Activated naive CD4-positive, alpha-beta T cell treated with anti-CD3 and anti-CD28 coated beads for 36 hours (primary cell): ENCODE results near the gene STEAP3. TPM values are rescaled to one million over a fixed set of nuclear protein-coding genes. Genes with fewer than 3 reads are reported as not detected.

Experiments used
- CTCF ChIA-PET: fragments of 350-600 bp; sonication (Branson Sonifier 250); formaldehyde crosslinking; loops from one replicate; lab custom pipeline; 2021; ENCODE audit warnings: antibody characterized with exemption; lab: Charles Lee
- DNase-seq: peaks from one replicate; pipeline ENCODE4 v3.0.0-alpha.2; 2020
- H3K27ac Mint-ChIP-seq: one replicate; pipeline ENCODE4 v1.8.0; 2021; ENCODE audit warnings: mild to moderate bottlenecking, mixed read lengths
- H3K27me3 Mint-ChIP-seq: one replicate; pipeline ENCODE4 v1.8.0; 2021; ENCODE audit warnings: low read depth, mixed read lengths
- H3K36me3 Mint-ChIP-seq: one replicate; pipeline ENCODE4 v1.8.0; 2021; ENCODE audit warnings: low read depth, mixed read lengths
- H3K4me1 Mint-ChIP-seq: one replicate; pipeline ENCODE4 v1.8.0; 2021; ENCODE audit warnings: low read depth, mixed read lengths
- H3K4me3 Mint-ChIP-seq: one replicate; pipeline ENCODE4 v1.8.0; 2021; ENCODE audit warnings: mild to moderate bottlenecking, moderate library complexity, mixed read lengths
- H3K9me3 Mint-ChIP-seq: one replicate; pipeline ENCODE4 v1.8.0; 2021; ENCODE audit warnings: mixed read lengths
- intact Hi-C: fragments of 100-400 bp; cut with micrococcal nuclease; formaldehyde crosslinking; loops from one replicate; pipeline ENCODE4 v1.15.1; 2023
- total RNA-seq, 2 experiments: library from RNA; stranded (reverse); gene quantifications; one replicate each; pipeline ENCODE4 v1.2.3, GENCODE V29; 2021

The STEAP3 gene
- total RNA-seq, 2 experiments from 2014 or later: 0.07 TPM

- Mint-ChIP-seq H3K4me3 (no peak overlapping the region), H3K9me3 (no peaks in the 10 kb centered on the region), H3K4me1 (no peaks in the 10 kb centered on the region), H3K27me3 (no peaks in the 10 kb centered on the region), H3K36me3 (no peaks in the 10 kb centered on the region), H3K27ac (no peak overlapping the region)
- intact Hi-C loops: no loop called here
- CTCF ChIA-PET: interaction anchor here (1.0 to 1.1 kb wide), 2 partner anchors 10 to 12 kb away, joined by 3 read pairs; no protein-coding TSS in a partner anchor
- DNase-seq: no peak
Observed at GRCh38 chr2:119253760-119254600, 30.3 kb downstream of the STEAP3 start.

GRCh38 chr2:119254601-119255080 lies 31.0 kb downstream of the STEAP3 start:
- no peaks in the 10 kb centered on the region for H3K9me3 Mint-ChIP-seq
- intact Hi-C loops: no loop called here
- H3K27me3 Mint-ChIP-seq: no peaks in the 10 kb centered on the region
- H3K27ac Mint-ChIP-seq: no peak overlapping the region
- no peaks in the 10 kb centered on the region for H3K4me1 Mint-ChIP-seq
- no peaks in the 10 kb centered on the region for H3K36me3 Mint-ChIP-seq
- no peak overlapping the region for H3K4me3 Mint-ChIP-seq
- CTCF ChIA-PET: interaction anchor here (1.0 to 1.1 kb wide), 2 partner anchors 10 to 11 kb away, joined by 3 read pairs; no protein-coding TSS in a partner anchor
- no peak for DNase-seq

DNA sequence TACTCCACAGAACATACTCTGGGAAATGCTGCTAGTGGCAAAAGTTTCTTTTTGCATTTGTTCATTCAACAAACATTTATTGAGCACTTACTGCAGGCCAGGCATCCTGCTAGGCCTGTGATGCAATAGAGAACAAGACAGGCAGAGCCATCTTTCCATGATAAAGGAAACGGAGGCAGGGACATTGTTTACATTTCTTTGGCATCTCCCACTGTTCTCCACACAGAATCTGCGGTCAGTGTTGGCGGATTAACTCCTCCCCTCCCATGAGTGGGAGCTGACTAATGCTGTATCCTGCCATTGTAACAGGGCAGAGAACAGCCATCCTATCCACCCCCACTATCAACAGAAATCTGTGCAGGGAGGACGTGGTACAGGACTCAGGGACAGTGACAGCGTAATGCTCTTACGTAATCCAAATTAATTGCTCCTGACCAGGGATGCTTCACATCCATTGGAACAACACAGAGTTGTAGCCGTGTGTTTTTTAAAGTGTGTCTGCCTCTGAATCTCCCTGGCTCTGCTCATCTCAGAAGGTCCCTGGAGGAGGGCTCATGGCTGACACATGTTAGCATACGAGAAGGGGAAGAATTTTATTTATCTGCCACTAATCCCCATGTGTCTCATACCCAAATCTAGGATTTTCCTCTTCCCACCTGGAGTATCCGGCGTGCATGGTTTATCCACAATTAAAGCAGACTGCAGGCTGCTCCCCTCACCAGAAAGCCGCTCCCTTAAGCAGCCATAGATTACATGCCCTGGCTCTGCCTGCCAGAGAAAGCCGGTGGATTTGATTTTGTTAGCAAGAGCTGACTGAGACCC lies 32.3 kb downstream of the STEAP3 start:
- CTCF ChIA-PET: interaction anchor here (0.6 kb wide), 1 partner anchor 30 kb away, joined by 4 read pairs; no protein-coding TSS in a partner anchor
- intact Hi-C loops: no loop called here

DNA sequence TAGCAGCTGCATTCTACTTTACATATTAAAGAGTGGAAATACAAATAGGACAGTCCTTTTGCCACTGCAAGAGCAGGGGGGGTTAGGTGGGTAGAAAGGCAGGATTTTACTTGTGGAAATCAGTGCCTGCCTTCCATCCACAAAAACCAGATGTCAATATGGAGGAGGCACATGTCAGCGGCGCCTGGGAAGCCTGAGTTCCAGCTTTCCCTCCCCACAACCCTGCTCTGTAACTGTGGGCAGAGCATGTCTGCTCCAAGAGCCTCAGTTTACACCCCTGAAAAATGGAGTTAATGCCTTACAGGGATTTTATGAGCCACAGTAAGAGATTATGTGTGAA lies 32.9 kb downstream of the STEAP3 start:
- no peak overlapping the region for H3K27ac Mint-ChIP-seq
- CTCF ChIA-PET: interaction anchor here (0.6 kb wide), 1 partner anchor 29 kb away, joined by 4 read pairs; no protein-coding TSS in a partner anchor
- intact Hi-C loops: no loop called here
- H3K4me1 Mint-ChIP-seq: no peaks in the 10 kb centered on the region
- no peaks in the 10 kb centered on the region for H3K36me3 Mint-ChIP-seq
- no peak overlapping the region for H3K4me3 Mint-ChIP-seq
- no peak for DNase-seq
- no peaks in the 10 kb centered on the region for H3K9me3 Mint-ChIP-seq
- H3K27me3 Mint-ChIP-seq: no peaks in the 10 kb centered on the region

More for the DNA sequence above, 32.3 kb downstream of the STEAP3 start:
- no peak overlapping the region for H3K27ac Mint-ChIP-seq
- no peak overlapping the region for H3K4me3 Mint-ChIP-seq
- no peaks in the 10 kb centered on the region for H3K36me3 Mint-ChIP-seq
- no peaks in the 10 kb centered on the region for H3K27me3 Mint-ChIP-seq
- H3K4me1 Mint-ChIP-seq: no peaks in the 10 kb centered on the region
- H3K9me3 Mint-ChIP-seq: no peaks in the 10 kb centered on the region
- no peak for DNase-seq

GRCh38 chr2:119257198-119257597 lies 33.6 kb downstream of the STEAP3 start:
- intact Hi-C loops: no loop called here
- no peak for DNase-seq
- H3K9me3 Mint-ChIP-seq: no peaks in the 10 kb centered on the region
- H3K36me3 Mint-ChIP-seq: no peaks in the 10 kb centered on the region
- no peaks in the 10 kb centered on the region for H3K27me3 Mint-ChIP-seq
- H3K4me1 Mint-ChIP-seq: no peaks in the 10 kb centered on the region
- no peak overlapping the region for H3K27ac Mint-ChIP-seq
- CTCF ChIA-PET: no interaction called here
- H3K4me3 Mint-ChIP-seq: no peak overlapping the region

GRCh38 chr2:119259296-119259860 lies 35.7 kb downstream of the STEAP3 start:
- Mint-ChIP-seq H3K36me3 (no peaks in the 10 kb centered on the region), H3K4me1 (no peaks in the 10 kb centered on the region), H3K9me3 (no peaks in the 10 kb centered on the region), H3K27me3 (no peaks in the 10 kb centered on the region), H3K4me3 (no peak overlapping the region), H3K27ac (no peak overlapping the region)
- CTCF ChIA-PET: interaction anchor here (1.0 kb wide), 1 partner anchor 38 kb away, joined by 3 read pairs; no protein-coding TSS in a partner anchor
- no peak for DNase-seq
- intact Hi-C loops: no loop called here

- H3K4me3 Mint-ChIP-seq: no peak overlapping the region
- no peaks in the 10 kb centered on the region for H3K9me3 Mint-ChIP-seq
- CTCF ChIA-PET: no interaction called here
- no peaks in the 10 kb centered on the region for H3K36me3 Mint-ChIP-seq
- intact Hi-C loops: no loop called here
- H3K4me1 Mint-ChIP-seq: no peaks in the 10 kb centered on the region
- DNase-seq: no peak
- H3K27me3 Mint-ChIP-seq: peaks cover under 1% of the 10 kb centered on the region
- no peak overlapping the region for H3K27ac Mint-ChIP-seq
Observed at GRCh38 chr2:119260646-119261492, 37.2 kb downstream of the STEAP3 start.

- intact Hi-C loops: no loop called here
- CTCF ChIA-PET: no interaction called here
Observed at GRCh38 chr2:119261493-119262225, 38.0 kb downstream of the STEAP3 start.

GRCh38 chr2:119263025-119263424 lies 39.4 kb downstream of the STEAP3 start:
- CTCF ChIA-PET: no interaction called here
- H3K27ac Mint-ChIP-seq: no peak overlapping the region
- H3K9me3 Mint-ChIP-seq: no peaks in the 10 kb centered on the region
- no peak for DNase-seq
- peaks cover 4% of the 10 kb centered on the region for H3K27me3 Mint-ChIP-seq
- intact Hi-C loops: no loop called here
- H3K4me3 Mint-ChIP-seq: no peak overlapping the region
- H3K4me1 Mint-ChIP-seq: no peaks in the 10 kb centered on the region
- no peaks in the 10 kb centered on the region for H3K36me3 Mint-ChIP-seq

More at GRCh38 chr2:119261493-119262225, 38.0 kb downstream of the STEAP3 start:
- Mint-ChIP-seq H3K27me3 (peaks cover 4% of the 10 kb centered on the region), H3K9me3 (no peaks in the 10 kb centered on the region), H3K4me1 (no peaks in the 10 kb centered on the region), H3K4me3 (no peak overlapping the region), H3K27ac (no peak overlapping the region), H3K36me3 (no peaks in the 10 kb centered on the region)
- no peak for DNase-seq

DNA sequence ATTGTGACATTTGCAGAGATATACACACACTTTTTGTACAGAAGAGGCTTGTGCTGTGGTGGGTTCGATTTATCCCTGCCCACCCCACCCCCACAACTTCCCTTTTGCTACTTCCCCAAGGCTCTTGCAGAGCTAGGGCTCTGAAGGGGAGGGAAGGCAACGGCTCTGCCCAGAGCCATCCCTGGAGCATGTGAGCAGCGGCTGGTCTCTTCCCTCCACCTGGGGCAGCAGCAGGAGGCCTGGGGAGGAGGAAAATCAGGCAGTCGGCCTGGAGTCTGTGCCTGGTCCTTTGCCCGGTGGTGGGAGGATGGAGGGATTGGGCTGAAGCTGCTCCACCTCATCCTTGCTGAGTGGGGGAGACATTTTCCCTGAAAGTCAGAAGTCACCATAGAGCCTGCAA lies 40.0 kb downstream of the STEAP3 start:
- H3K27ac Mint-ChIP-seq: no peak overlapping the region
- H3K27me3 Mint-ChIP-seq: peaks cover 4% of the 10 kb centered on the region
- no peaks in the 10 kb centered on the region for H3K4me1 Mint-ChIP-seq
- no peak for DNase-seq
- H3K36me3 Mint-ChIP-seq: no peaks in the 10 kb centered on the region
- intact Hi-C loops: no loop called here
- CTCF ChIA-PET: interaction anchor here (1.1 to 1.9 kb wide), 2 partner anchors 29 to 382 kb away, joined by 3 to 7 read pairs; no protein-coding TSS in a partner anchor
- no peak overlapping the region for H3K4me3 Mint-ChIP-seq
- H3K9me3 Mint-ChIP-seq: no peaks in the 10 kb centered on the region
